ENCODE measurements around the gene RIN2. TPM values are rescaled to one million over a fixed set of nuclear protein-coding genes. Genes with fewer than 3 reads are reported as not detected.

The RIN2 gene
- total RNA-seq, 1 donor = 102 TPM

GRCh38 chr20:19789009-19789408, 31.0 kb downstream of the RIN2 start:
- H3K4me3 ChIP-seq (ENCODE audit: low read depth, low read length) = no peak overlapping the region
- no peak for DNase-seq (ENCODE audit: low read depth)
- no peak for TF ChIP-seq CTCF (IDR thresholded peaks at IDR 0.05; ENCODE audit: insufficient read depth, low read depth, low read length)

GRCh38 chr20:19789446-19789845, 31.4 kb downstream of the RIN2 start:
- no peak for DNase-seq (ENCODE audit: low read depth)
- H3K4me3 ChIP-seq (ENCODE audit: low read depth, low read length) = no peak overlapping the region
- no peak for TF ChIP-seq CTCF (IDR thresholded peaks at IDR 0.05; ENCODE audit: insufficient read depth, low read depth, low read length)

- H3K4me3 ChIP-seq (ENCODE audit: low read depth, low read length) = no peak overlapping the region
- no peak for DNase-seq (ENCODE audit: low read depth)
- no peak for TF ChIP-seq CTCF (IDR thresholded peaks at IDR 0.05; ENCODE audit: insufficient read depth, low read depth, low read length)
Observed at GRCh38 chr20:19791887-19792286, 33.8 kb downstream of the RIN2 start.

- no peak overlapping the region for H3K4me3 ChIP-seq (ENCODE audit: low read depth, low read length)
- TF ChIP-seq CTCF (IDR thresholded peaks at IDR 0.05; ENCODE audit: insufficient read depth, low read depth, low read length) = no peak
- no peak for DNase-seq (ENCODE audit: low read depth)
Observed at GRCh38 chr20:19793716-19794115, 35.7 kb downstream of the RIN2 start.

GRCh38 chr20:19794941-19795340, 36.9 kb downstream of the RIN2 start:
- TF ChIP-seq CTCF (IDR thresholded peaks at IDR 0.05; ENCODE audit: insufficient read depth, low read depth, low read length) = no peak
- peak; percentile 42 for DNase-seq (ENCODE audit: low read depth)
- H3K4me3 ChIP-seq (ENCODE audit: low read depth, low read length) = no peak overlapping the region

GRCh38 chr20:19799325-19799724, 41.3 kb downstream of the RIN2 start:
- no peak for DNase-seq (ENCODE audit: low read depth)
- H3K4me3 ChIP-seq (ENCODE audit: low read depth, low read length) = no peak overlapping the region
- TF ChIP-seq CTCF (IDR thresholded peaks at IDR 0.05; ENCODE audit: insufficient read depth, low read depth, low read length) = no peak

- H3K4me3 ChIP-seq (ENCODE audit: low read depth, low read length) = no peak overlapping the region
- DNase-seq (ENCODE audit: low read depth) = no peak
- TF ChIP-seq CTCF (IDR thresholded peaks at IDR 0.05; ENCODE audit: insufficient read depth, low read depth, low read length) = no peak
Observed at GRCh38 chr20:19802099-19802491, 44.0 kb downstream of the RIN2 start.
